Progenitor cell of endocrine pancreas (in vitro differentiated cells): ENCODE results near the gene HGFAC. TPM values are rescaled to one million over a fixed set of nuclear protein-coding genes. Genes with fewer than 3 reads are reported as not detected.

Experiments used
- DNase-seq: peaks from one replicate; pipeline ENCODE4 v3.0.0; 2021; ENCODE audit warnings: low spot score; ENCODE audit not compliant: unreplicated experiment
- H3K27ac Mint-ChIP-seq: 2 replicates; pipeline ENCODE4 v1.8.0; 2021; ENCODE audit warnings: mild to moderate bottlenecking, moderate library complexity, mixed read lengths
- H3K27me3 Mint-ChIP-seq: 2 replicates; pipeline ENCODE4 v1.8.0; 2021; ENCODE audit warnings: mixed read lengths
- H3K36me3 Mint-ChIP-seq: 2 replicates; pipeline ENCODE4 v1.8.0; 2022; ENCODE audit warnings: mixed read lengths; ENCODE audit not compliant: insufficient read depth
- H3K4me1 Mint-ChIP-seq: 2 replicates; pipeline ENCODE4 v1.8.0; 2021; ENCODE audit warnings: low read depth, mixed read lengths
- H3K4me3 Mint-ChIP-seq: 2 replicates; pipeline ENCODE4 v1.8.0; 2021; ENCODE audit warnings: low read depth, mild to moderate bottlenecking, moderate library complexity, mixed read lengths
- H3K9me3 Mint-ChIP-seq: 2 replicates; pipeline ENCODE4 v1.8.0; 2021; ENCODE audit warnings: low read depth, mixed read lengths
- total RNA-seq: library from RNA; stranded (reverse); gene quantifications from 2 replicates; pipeline ENCODE4 v1.2.1, GENCODE V29; 2021
- TF ChIP-seq, protein P1 (sequence below): fragments of 200-600 bp; sonication (generic); IDR thresholded peaks from one replicate; pipeline ENCODE4 v1.5.0; 2021; ENCODE audit warnings: antibody characterized with exemption, mild to moderate bottlenecking; ENCODE audit not compliant: unreplicated experiment

HGFAC gene
- total RNA-seq, 1 donor from 2014 or later: 7.5 TPM

DNA sequence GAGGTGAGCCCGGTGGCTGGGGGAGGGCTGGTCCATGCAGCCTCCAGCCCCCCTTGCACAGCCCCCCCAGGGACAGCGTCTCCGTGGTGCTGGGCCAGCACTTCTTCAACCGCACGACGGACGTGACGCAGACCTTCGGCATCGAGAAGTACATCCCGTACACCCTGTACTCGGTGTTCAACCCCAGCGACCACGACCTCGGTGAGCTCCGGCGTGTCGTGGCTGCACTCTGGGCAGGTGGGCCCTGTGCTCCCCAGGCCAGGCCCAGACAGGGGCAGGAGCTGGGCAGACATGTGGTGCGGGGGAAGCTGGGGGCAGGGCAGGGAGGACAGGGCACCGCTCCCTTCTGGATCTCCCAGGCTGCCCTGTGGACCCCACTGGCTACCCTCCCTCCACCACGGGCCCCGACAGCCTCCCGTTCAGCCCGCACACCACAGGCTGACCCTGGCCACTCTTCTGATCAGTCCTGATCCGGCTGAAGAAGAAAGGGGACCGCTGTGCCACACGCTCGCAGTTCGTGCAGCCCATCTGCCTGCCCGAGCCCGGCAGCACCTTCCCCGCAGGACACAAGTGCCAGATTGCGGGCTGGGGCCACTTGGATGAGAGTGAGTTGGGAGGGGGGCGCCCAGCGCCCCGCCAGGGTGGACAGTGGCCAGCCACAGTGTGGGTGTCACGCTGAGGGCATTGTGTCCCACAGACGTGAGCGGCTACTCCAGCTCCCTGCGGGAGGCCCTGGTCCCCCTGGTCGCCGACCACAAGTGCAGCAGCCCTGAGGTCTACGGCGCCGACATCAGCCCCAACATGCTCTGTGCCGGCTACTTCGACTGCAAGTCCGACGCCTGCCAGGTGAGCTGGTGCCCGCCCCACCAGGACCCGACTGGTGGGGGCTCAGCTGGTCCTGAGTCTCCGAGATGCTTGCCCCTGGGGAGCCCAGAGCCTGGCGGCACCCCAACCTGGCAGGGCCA lies 5.9 kb downstream of the HGFAC start:
- Mint-ChIP-seq H3K4me3 (no peak overlapping the region), H3K27me3 (no peaks in the 10 kb centered on the region), H3K27ac (no peak overlapping the region), H3K4me1 (peaks cover 4% of the 10 kb centered on the region), H3K36me3 (no peaks in the 10 kb centered on the region), H3K9me3 (no peaks in the 10 kb centered on the region)
- no peak for DNase-seq
- TF ChIP-seq, protein P1, sequence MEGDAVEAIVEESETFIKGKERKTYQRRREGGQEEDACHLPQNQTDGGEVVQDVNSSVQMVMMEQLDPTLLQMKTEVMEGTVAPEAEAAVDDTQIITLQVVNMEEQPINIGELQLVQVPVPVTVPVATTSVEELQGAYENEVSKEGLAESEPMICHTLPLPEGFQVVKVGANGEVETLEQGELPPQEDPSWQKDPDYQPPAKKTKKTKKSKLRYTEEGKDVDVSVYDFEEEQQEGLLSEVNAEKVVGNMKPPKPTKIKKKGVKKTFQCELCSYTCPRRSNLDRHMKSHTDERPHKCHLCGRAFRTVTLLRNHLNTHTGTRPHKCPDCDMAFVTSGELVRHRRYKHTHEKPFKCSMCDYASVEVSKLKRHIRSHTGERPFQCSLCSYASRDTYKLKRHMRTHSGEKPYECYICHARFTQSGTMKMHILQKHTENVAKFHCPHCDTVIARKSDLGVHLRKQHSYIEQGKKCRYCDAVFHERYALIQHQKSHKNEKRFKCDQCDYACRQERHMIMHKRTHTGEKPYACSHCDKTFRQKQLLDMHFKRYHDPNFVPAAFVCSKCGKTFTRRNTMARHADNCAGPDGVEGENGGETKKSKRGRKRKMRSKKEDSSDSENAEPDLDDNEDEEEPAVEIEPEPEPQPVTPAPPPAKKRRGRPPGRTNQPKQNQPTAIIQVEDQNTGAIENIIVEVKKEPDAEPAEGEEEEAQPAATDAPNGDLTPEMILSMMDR: no peak

DNA sequence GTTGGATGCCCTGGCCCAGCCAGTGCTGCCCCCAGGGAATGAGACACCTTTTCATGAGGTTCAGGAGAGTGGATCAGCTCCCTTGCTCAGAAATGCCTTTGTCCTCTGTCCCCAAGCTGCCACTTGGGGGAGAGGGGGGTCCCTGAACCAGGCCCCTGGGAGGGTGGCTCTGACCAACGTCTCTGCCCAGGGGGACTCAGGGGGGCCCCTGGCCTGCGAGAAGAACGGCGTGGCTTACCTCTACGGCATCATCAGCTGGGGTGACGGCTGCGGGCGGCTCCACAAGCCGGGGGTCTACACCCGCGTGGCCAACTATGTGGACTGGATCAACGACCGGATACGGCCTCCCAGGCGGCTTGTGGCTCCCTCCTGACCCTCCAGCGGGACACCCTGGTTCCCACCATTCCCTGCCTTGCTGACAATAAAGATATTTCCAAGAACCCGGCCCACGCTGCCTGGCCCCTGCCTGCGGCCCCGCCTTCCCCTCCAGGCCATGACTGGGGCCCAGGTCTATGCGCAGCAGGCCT lies 7.3 kb downstream of the HGFAC start:
- Mint-ChIP-seq H3K27ac (no peak overlapping the region), H3K36me3 (no peaks in the 10 kb centered on the region), H3K4me1 (peaks cover 4% of the 10 kb centered on the region), H3K4me3 (no peak overlapping the region), H3K9me3 (no peaks in the 10 kb centered on the region), H3K27me3 (no peaks in the 10 kb centered on the region)
- TF ChIP-seq, protein P1: no peak
- DNase-seq: no peak

DNA sequence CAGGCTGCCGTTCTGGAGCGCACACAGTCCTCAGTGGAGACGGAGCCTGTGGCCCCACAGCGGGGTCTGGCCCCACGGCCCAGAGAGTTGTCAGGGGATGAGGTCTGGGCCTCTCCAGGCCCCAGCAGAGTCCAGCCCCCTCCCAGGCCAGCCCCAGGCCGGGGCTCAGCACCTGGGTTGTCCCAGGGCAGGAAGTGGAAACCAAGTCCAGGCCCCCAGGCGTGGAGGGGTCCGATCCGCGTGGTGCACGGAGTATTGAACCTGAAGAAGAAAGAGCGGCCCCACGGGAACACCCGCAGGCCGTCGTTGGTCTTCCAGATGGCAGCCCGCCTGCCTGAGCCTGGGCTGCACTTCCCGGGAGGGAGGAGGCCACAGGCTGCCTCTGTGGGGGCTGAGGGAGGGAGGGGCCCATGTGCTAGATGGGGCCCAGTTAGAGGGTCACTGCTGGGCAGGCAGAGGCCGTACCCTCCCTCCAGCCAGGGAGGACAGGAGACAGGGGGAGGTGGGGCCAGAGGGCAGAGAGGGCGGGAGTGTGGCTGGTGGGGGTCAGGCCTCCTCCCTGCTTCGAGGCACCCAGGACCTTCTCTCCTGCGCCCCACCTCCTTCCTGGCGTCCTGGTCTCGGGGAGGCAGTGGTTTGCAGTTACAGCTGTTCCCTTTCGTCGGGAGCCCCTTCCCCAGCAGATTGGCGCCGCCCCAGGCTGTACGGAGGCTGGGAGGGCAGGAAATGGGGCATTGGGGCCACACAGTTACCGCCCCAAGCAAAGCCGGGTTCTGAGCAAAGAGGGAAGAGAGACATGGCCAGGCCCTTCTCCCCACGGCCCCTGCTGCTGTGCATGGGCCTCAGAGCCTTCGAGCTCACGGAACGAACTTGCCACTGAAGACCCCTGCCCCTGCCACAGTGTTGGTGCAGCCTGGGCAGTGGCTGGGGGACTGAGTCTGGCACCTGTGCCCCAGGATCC lies 8.1 kb downstream of the HGFAC start:
- TF ChIP-seq, protein P1: no peak
- Mint-ChIP-seq H3K36me3 (no peaks in the 10 kb centered on the region), H3K4me3 (no peak overlapping the region), H3K27me3 (no peaks in the 10 kb centered on the region), H3K4me1 (peaks cover 4% of the 10 kb centered on the region), H3K9me3 (no peaks in the 10 kb centered on the region), H3K27ac (no peak overlapping the region)
- no peak for DNase-seq

DNA sequence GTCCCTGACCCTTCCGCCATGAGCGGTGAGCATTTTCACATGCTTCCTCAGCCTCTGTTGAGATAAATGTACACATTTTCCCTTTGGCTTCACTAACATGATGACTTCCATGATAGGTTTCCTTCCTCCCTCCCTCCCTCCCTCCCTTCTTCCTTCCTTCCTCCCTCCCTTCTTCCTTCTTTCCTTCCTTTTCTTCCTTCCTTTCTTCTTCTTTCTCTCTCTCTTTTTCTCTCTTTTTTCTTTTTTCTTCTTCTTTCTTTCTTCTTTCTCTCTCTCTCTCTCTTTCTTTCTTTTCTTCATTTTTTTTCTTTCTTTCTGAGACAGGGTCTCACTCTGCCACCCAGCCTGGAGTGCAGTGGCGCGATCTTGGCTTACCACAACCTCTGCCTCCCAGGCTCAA lies 8.9 kb downstream of the HGFAC start:
- peaks cover 3% of the 10 kb centered on the region for H3K36me3 Mint-ChIP-seq
- TF ChIP-seq, protein P1: no peak

DNA sequence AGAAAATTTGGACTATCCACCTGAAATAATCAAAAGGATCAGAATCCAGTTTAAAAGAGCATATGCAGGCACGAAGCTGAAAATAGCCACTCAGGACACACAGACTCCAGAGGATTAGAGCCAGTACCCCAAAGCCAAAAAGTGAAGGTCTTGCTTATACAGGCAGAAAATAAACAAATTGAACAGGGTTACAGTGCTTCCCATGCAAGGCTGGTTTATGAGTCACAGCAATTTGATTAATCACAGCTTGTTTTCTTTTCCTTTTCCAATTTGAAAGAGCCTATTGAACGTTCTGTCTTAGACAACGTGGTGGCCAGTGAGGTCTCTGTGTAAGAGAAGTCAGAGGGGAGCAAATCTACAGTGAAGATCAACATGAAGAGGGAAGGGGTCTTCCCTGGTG lies 10.2 kb downstream of the HGFAC start:
- H3K4me1 Mint-ChIP-seq: peaks cover 4% of the 10 kb centered on the region
- TF ChIP-seq, protein P1: no peak
- H3K4me3 Mint-ChIP-seq: no peak overlapping the region
- no peak overlapping the region for H3K27ac Mint-ChIP-seq
- no peaks in the 10 kb centered on the region for H3K27me3 Mint-ChIP-seq
- peaks cover 8% of the 10 kb centered on the region for H3K9me3 Mint-ChIP-seq
- no peak for DNase-seq
- H3K36me3 Mint-ChIP-seq: peaks cover 3% of the 10 kb centered on the region

More for the DNA sequence above, 8.9 kb downstream of the HGFAC start:
- DNase-seq: no peak
- Mint-ChIP-seq H3K9me3 (peaks cover 7% of the 10 kb centered on the region), H3K27ac (no peak overlapping the region), H3K4me1 (peaks cover 4% of the 10 kb centered on the region), H3K4me3 (no peak overlapping the region), H3K27me3 (no peaks in the 10 kb centered on the region)
